Astrocyte (in vitro differentiated cells and primary cell): ENCODE results near the gene DNER. TPM values are rescaled to one million over a fixed set of nuclear protein-coding genes. Genes with fewer than 3 reads are reported as not detected.
"Not testable (repeated sequence)": the region's sequence is repeated elsewhere in the genome, so short reads cannot be mapped to it uniquely, and the experiment has no call there.

Source experiments
- DNase-seq: peaks from one replicate; pipeline ENCODE4 v3.0.0-alpha.2; 2010; ENCODE audit warnings: low read depth
- FAIRE-seq: peaks from 2 replicates; lab custom pipeline; 2011; peaks lifted over from hg19 to GRCh38; lab: Jason Lieb, UNC
- H2AFZ ChIP-seq: 2 replicates; pipeline ENCODE4 v1.6.0; 2012; ENCODE audit warnings: low read depth, low read length, inconsistent platforms
- H3K27ac ChIP-seq: 2 replicates; pipeline ENCODE4 v1.5.1; 2011; ENCODE audit warnings: low read depth, low read length, inconsistent platforms
- H3K27me3 ChIP-seq: 2 replicates; pipeline ENCODE4 v1.6.0; 2011; ENCODE audit warnings: low read length, inconsistent platforms; ENCODE audit not compliant: insufficient read depth
- H3K36me3 ChIP-seq: 2 replicates; pipeline ENCODE4 v1.5.1; 2011; ENCODE audit warnings: low read length, inconsistent platforms; ENCODE audit not compliant: insufficient read depth
- H3K4me1 ChIP-seq: 2 replicates; pipeline ENCODE4 v1.5.1; 2011; ENCODE audit warnings: low read length, inconsistent platforms; ENCODE audit not compliant: insufficient read depth
- H3K4me2 ChIP-seq: 2 replicates; pipeline ENCODE4 v1.6.0; 2012; ENCODE audit warnings: low read length, inconsistent platforms
- H3K4me3 ChIP-seq: 2 replicates; pipeline ENCODE4 v1.5.1; 2011; ENCODE audit warnings: low read depth, mild to moderate bottlenecking, low read length, inconsistent platforms; ENCODE audit not compliant: insufficient read depth
- H3K79me2 ChIP-seq: 2 replicates; pipeline ENCODE4 v1.6.0; 2012; ENCODE audit warnings: mild to moderate bottlenecking, low read length, inconsistent platforms; ENCODE audit not compliant: insufficient read depth
- H3K9ac ChIP-seq: 2 replicates; pipeline ENCODE4 v1.6.0; 2012; ENCODE audit warnings: mild to moderate bottlenecking, low read length, inconsistent platforms
- H3K9me3 ChIP-seq: 2 replicates; pipeline ENCODE4 v1.5.1; 2012; ENCODE audit warnings: low read depth, mild to moderate bottlenecking, low read length, inconsistent platforms; ENCODE audit not compliant: insufficient read depth
- H4K20me1 ChIP-seq: 2 replicates; pipeline ENCODE4 v1.6.0; 2012; ENCODE audit warnings: low read length, inconsistent platforms; ENCODE audit not compliant: insufficient read depth
- H3K27ac Mint-ChIP-seq: one replicate; pipeline ENCODE4 v1.8.0; 2021; ENCODE audit warnings: mild to moderate bottlenecking, mixed read lengths; ENCODE audit not compliant: unreplicated experiment
- H3K27me3 Mint-ChIP-seq: one replicate; pipeline ENCODE4 v1.8.0; 2021; ENCODE audit warnings: low read depth, mixed read lengths; ENCODE audit not compliant: unreplicated experiment
- H3K36me3 Mint-ChIP-seq: one replicate; pipeline ENCODE4 v1.8.0; 2021; ENCODE audit warnings: low read depth, mixed read lengths; ENCODE audit not compliant: unreplicated experiment
- H3K4me1 Mint-ChIP-seq: one replicate; pipeline ENCODE4 v1.8.0; 2021; ENCODE audit warnings: low read depth, mixed read lengths; ENCODE audit not compliant: unreplicated experiment
- H3K4me3 Mint-ChIP-seq: one replicate; pipeline ENCODE4 v1.8.0; 2021; ENCODE audit warnings: mild to moderate bottlenecking, moderate library complexity, mixed read lengths; ENCODE audit not compliant: unreplicated experiment
- H3K9me3 Mint-ChIP-seq: one replicate; pipeline ENCODE4 v1.8.0; 2021; ENCODE audit warnings: mild to moderate bottlenecking, mixed read lengths; ENCODE audit not compliant: unreplicated experiment
- CTCF ChIP-seq: IDR thresholded peaks from 2 replicates; pipeline ENCODE4 v1.5.1; 2011; ENCODE audit warnings: low read depth, mild to moderate bottlenecking, inconsistent platforms, low read length, moderate library complexity; ENCODE audit not compliant: insufficient read depth
- EZH2 ChIP-seq: IDR thresholded peaks from 2 replicates; pipeline ENCODE4 v1.6.1; 2012; ENCODE audit warnings: mild to moderate bottlenecking, low read length, inconsistent platforms; ENCODE audit not compliant: insufficient read depth
- total RNA-seq: library from RNA; stranded (reverse); gene quantifications from 2 replicates; pipeline ENCODE4 v1.2.1, GENCODE V29; 2021

Gene DNER
- total RNA-seq, 1 donor from 2014 or later = 1.0 TPM

- Histone ChIP-seq H3K4me2 (peak overlapping the region; percentile 20), H3K4me1 (no peaks in the 10 kb centered on the region), H3K27ac (peak overlapping the region; percentile 48), H3K4me3 (no peak overlapping the region), H3K36me3 (no peaks in the 10 kb centered on the region), H3K79me2 (no peaks in the 10 kb centered on the region), H3K27me3 (no peaks in the 10 kb centered on the region), H4K20me1 (no peaks in the 10 kb centered on the region), H3K9ac (peak overlapping the region; percentile 15), H3K9me3 (no peaks in the 10 kb centered on the region), H2AFZ (peak overlapping the region; percentile 7)
- no peaks in the 10 kb centered on the region for H3K36me3 Mint-ChIP-seq
- peaks cover 6% of the 10 kb centered on the region for H3K27me3 Mint-ChIP-seq
- no peak for TF ChIP-seq CTCF
- no peak for TF ChIP-seq EZH2
- DNase-seq (peak; percentile 52), FAIRE-seq (no peak)
- peaks cover 19% of the 10 kb centered on the region for H3K4me1 Mint-ChIP-seq
- H3K9me3 Mint-ChIP-seq = peaks cover 6% of the 10 kb centered on the region
- no peak overlapping the region for H3K27ac Mint-ChIP-seq
- no peak overlapping the region for H3K4me3 Mint-ChIP-seq
Observed at GRCh38 chr2:229340086-229340760, 374.1 kb downstream of the DNER start.

DNA sequence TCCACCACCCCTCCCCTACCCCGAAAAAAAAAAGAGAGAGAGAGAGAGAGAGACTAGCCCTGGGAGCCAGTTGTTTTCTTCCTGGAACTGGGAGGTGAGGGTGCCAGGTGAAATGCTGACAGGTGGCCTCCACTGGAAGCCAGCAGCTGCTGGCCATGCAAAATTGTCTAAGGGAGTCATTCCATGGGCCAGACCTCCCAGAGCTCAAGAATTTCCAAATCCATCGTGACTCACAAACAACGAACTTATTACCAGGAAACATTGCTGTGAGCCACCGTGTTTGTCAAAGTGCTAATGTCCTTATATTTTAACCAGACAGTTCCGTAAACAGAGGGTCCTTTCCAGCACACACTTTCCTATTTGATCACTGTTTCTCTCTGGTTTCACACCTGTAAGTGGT, 374.7 kb downstream of the DNER start:
- Histone ChIP-seq H4K20me1 (no peaks in the 10 kb centered on the region), H3K36me3 (no peaks in the 10 kb centered on the region), H3K27ac (peak overlapping the region; percentile 48), H3K4me2 (peak overlapping the region; percentile 20), H3K9me3 (no peaks in the 10 kb centered on the region), H3K79me2 (no peaks in the 10 kb centered on the region), H3K4me3 (no peak overlapping the region), H3K9ac (peak overlapping the region; percentile 15), H3K27me3 (no peaks in the 10 kb centered on the region), H2AFZ (no peak overlapping the region), H3K4me1 (no peaks in the 10 kb centered on the region)
- FAIRE-seq (no peak), DNase-seq (peak; percentile 31)
- H3K4me3 Mint-ChIP-seq = no peak overlapping the region
- H3K27ac Mint-ChIP-seq = no peak overlapping the region
- peaks cover 19% of the 10 kb centered on the region for H3K4me1 Mint-ChIP-seq
- peaks cover 6% of the 10 kb centered on the region for H3K27me3 Mint-ChIP-seq
- H3K36me3 Mint-ChIP-seq = no peaks in the 10 kb centered on the region
- TF ChIP-seq CTCF (no peak), EZH2 (no peak)
- H3K9me3 Mint-ChIP-seq = peaks cover 6% of the 10 kb centered on the region

GRCh38 chr2:229339171-229339570, 375.2 kb downstream of the DNER start:
- not testable (repeated sequence) for H3K79me2 ChIP-seq, H3K4me3 ChIP-seq, H3K27me3 Mint-ChIP-seq, H3K4me1 ChIP-seq, H3K27ac Mint-ChIP-seq, H3K27me3 ChIP-seq, H3K4me3 Mint-ChIP-seq, H3K27ac ChIP-seq, H4K20me1 ChIP-seq, FAIRE-seq, H3K36me3 Mint-ChIP-seq, H3K36me3 ChIP-seq, DNase-seq, H3K4me2 ChIP-seq, H3K9ac ChIP-seq, H3K9me3 ChIP-seq, H3K9me3 Mint-ChIP-seq, H2AFZ ChIP-seq
- peaks cover 14% of the 10 kb centered on the region for H3K4me1 Mint-ChIP-seq
